ENCODE measurements around the gene C1orf35. TPM values are rescaled to one million over a fixed set of nuclear protein-coding genes. Genes with fewer than 3 reads are reported as not detected.

C1orf35 gene
- total RNA-seq, 1 donor from 2014 or later, result 14.7 TPM

GRCh38 chr1:228062812-228063211 is 40.3 kb downstream of the C1orf35 start:
- TF ChIP-seq, protein P1, sequence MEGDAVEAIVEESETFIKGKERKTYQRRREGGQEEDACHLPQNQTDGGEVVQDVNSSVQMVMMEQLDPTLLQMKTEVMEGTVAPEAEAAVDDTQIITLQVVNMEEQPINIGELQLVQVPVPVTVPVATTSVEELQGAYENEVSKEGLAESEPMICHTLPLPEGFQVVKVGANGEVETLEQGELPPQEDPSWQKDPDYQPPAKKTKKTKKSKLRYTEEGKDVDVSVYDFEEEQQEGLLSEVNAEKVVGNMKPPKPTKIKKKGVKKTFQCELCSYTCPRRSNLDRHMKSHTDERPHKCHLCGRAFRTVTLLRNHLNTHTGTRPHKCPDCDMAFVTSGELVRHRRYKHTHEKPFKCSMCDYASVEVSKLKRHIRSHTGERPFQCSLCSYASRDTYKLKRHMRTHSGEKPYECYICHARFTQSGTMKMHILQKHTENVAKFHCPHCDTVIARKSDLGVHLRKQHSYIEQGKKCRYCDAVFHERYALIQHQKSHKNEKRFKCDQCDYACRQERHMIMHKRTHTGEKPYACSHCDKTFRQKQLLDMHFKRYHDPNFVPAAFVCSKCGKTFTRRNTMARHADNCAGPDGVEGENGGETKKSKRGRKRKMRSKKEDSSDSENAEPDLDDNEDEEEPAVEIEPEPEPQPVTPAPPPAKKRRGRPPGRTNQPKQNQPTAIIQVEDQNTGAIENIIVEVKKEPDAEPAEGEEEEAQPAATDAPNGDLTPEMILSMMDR (IDR thresholded peaks at IDR 0.05), result no peak
- TF ChIP-seq POLR2A (IDR thresholded peaks at IDR 0.05) (no peak), POLR2AphosphoS5 (IDR thresholded peaks at IDR 0.05; ENCODE audit: insufficient read depth in 1 of 2, low read depth in 1 of 2) (no peak)
- H3K4me3 ChIP-seq, result no peak overlapping the region
- no peaks in the 10 kb centered on the region for H3K36me3 ChIP-seq
- H3K27me3 ChIP-seq, result peaks cover 13% of the 10 kb centered on the region
- no peak overlapping the region for H3K27ac ChIP-seq
- H3K9me3 ChIP-seq, result no peaks in the 10 kb centered on the region
- DNase-seq (ENCODE audit: extremely low spot score in 2 of 2), result no peak
- intact Hi-C loops (cut with DNase I), result no loop called here
- peaks cover 18% of the 10 kb centered on the region for H3K4me1 ChIP-seq

- TF ChIP-seq, protein P1 (IDR thresholded peaks at IDR 0.05), result no peak
- TF ChIP-seq POLR2AphosphoS5 (IDR thresholded peaks at IDR 0.05; ENCODE audit: insufficient read depth in 1 of 2, low read depth in 1 of 2) (no peak), POLR2A (IDR thresholded peaks at IDR 0.05) (no peak)
- no peak for DNase-seq (ENCODE audit: extremely low spot score in 2 of 2)
- intact Hi-C loops (cut with DNase I), result no loop called here
- Histone ChIP-seq H3K4me1 (peaks cover 18% of the 10 kb centered on the region), H3K9me3 (no peaks in the 10 kb centered on the region), H3K27ac (no peak overlapping the region), H3K36me3 (no peaks in the 10 kb centered on the region), H3K4me3 (no peak overlapping the region), H3K27me3 (peaks cover 13% of the 10 kb centered on the region)
These were observed 40.9 kb downstream of the C1orf35 start for GRCh38 chr1:228062085-228062791.

DNA sequence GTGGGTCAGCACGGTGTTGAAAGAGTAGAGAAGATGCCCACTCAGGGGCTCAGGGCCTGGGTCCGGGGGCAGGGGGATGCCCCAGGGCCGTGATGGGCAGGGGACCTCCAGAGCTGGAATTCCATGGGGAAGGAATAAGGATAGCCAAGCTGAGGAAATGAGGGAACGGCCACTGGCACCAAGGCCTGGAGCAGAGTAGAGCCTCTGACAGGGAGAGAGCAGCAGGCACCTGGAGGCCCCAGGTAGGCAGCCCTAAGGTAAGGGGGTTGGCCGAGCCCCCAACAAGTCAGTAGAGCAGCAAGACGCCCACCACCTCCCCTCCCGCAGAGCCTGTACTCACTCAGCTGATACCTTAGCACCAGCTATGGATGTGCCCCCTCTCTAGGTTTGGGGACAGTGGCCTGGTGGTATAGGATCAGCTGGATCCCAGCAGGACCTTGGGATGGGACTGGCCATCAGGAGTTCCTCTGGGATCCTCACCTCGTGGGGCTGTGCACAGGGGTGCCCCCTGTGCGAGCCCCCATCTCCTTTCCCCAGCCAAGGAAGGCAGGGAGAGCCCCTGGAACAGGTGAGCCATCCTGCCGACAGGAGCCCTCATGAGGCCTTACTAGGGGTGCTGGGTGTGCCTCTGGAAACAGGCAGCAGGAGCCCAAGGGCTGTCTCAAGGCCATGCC is 41.6 kb downstream of the C1orf35 start:
- Histone ChIP-seq H3K4me1 (peaks cover 18% of the 10 kb centered on the region), H3K36me3 (no peaks in the 10 kb centered on the region), H3K27me3 (peaks cover 13% of the 10 kb centered on the region), H3K4me3 (no peak overlapping the region), H3K27ac (no peak overlapping the region), H3K9me3 (no peaks in the 10 kb centered on the region)
- DNase-seq (ENCODE audit: extremely low spot score in 2 of 2), result no peak
- TF ChIP-seq POLR2AphosphoS5 (IDR thresholded peaks at IDR 0.05; ENCODE audit: insufficient read depth in 1 of 2, low read depth in 1 of 2), result no peak
- TF ChIP-seq POLR2A (IDR thresholded peaks at IDR 0.05), result no peak
- TF ChIP-seq, protein P1 (IDR thresholded peaks at IDR 0.05), result no peak
- intact Hi-C loops (cut with DNase I), result no loop called here

- no peak overlapping the region for H3K27ac ChIP-seq
- no peak for DNase-seq (ENCODE audit: extremely low spot score in 2 of 2)
- intact Hi-C loops (cut with DNase I), result no loop called here
- H3K9me3 ChIP-seq, result no peaks in the 10 kb centered on the region
- peaks cover 13% of the 10 kb centered on the region for H3K27me3 ChIP-seq
- peak overlapping the region; percentile 19 to 33 for H3K4me3 ChIP-seq
- H3K36me3 ChIP-seq, result no peaks in the 10 kb centered on the region
- TF ChIP-seq, protein P1 (IDR thresholded peaks at IDR 0.05), result no peak
- no peak for TF ChIP-seq POLR2AphosphoS5 (IDR thresholded peaks at IDR 0.05; ENCODE audit: insufficient read depth in 1 of 2, low read depth in 1 of 2)
- TF ChIP-seq POLR2A (IDR thresholded peaks at IDR 0.05), result no peak
- H3K4me1 ChIP-seq, result peaks cover 18% of the 10 kb centered on the region
These were observed 42.5 kb downstream of the C1orf35 start for GRCh38 chr1:228060458-228061190.
